NCI-H2081 treated with DMSO at 0.1 percent for 48 hours (cell line): ENCODE measurements around the gene FUOM.

Source experiments
- DNase-seq: peaks from one replicate; lab custom pipeline; 2025; lab: John Stamatoyannopoulos, UW

Gene FUOM

GRCh38 chr10:133366751-133367150, 8.9 kb upstream of the FUOM start:
- DNase-seq, result no peak

GRCh38 chr10:133366130-133366478, 8.3 kb upstream of the FUOM start:
- no peak for DNase-seq

- no peak for DNase-seq
Measured at GRCh38 chr10:133365461-133366129, 7.8 kb upstream of the FUOM start.

- no peak for DNase-seq
Measured at GRCh38 chr10:133364645-133365431, 7.0 kb upstream of the FUOM start.

GRCh38 chr10:133362846-133363245, 5.0 kb upstream of the FUOM start:
- no peak for DNase-seq

GRCh38 chr10:133361773-133362441, 4.1 kb upstream of the FUOM start:
- DNase-seq, result no peak

GRCh38 chr10:133361227-133361626, 3.4 kb upstream of the FUOM start:
- no peak for DNase-seq

GRCh38 chr10:133359972-133360610, 2.3 kb upstream of the FUOM start:
- no peak for DNase-seq

GRCh38 chr10:133359554-133359971, 1.7 kb upstream of the FUOM start:
- no peak for DNase-seq

GRCh38 chr10:133358925-133359310, 1.1 kb upstream of the FUOM start:
- no peak for DNase-seq

GRCh38 chr10:133358162-133358924, 524 bp upstream of the FUOM start:
- no peak for DNase-seq

- DNase-seq, result no peak
Measured at GRCh38 chr10:133356549-133357284, 1.1 kb downstream of the FUOM start.

GRCh38 chr10:133355991-133356390, 1.8 kb downstream of the FUOM start:
- no peak for DNase-seq

GRCh38 chr10:133355266-133355665, 2.6 kb downstream of the FUOM start:
- DNase-seq, result no peak

GRCh38 chr10:133354672-133355240, 3.1 kb downstream of the FUOM start:
- DNase-seq, result no peak

- DNase-seq, result no peak
Measured at GRCh38 chr10:133353988-133354605, 3.7 kb downstream of the FUOM start.

- no peak for DNase-seq
Measured at GRCh38 chr10:133353202-133353959, 4.4 kb downstream of the FUOM start.

- DNase-seq, result no peak
Measured at GRCh38 chr10:133351408-133352318, 6.2 kb downstream of the FUOM start.

- no peak for DNase-seq
Measured at GRCh38 chr10:133350950-133351329, 6.9 kb downstream of the FUOM start.
